Activated CD8-positive, alpha-beta T cell treated with anti-CD3 and anti-CD28 coated beads, Interleukin-2, amount 10 ng/mL, durations not matched to agents 7 days and 5 days (primary cell): ENCODE data around the gene MFAP3L. TPM values are rescaled to one million over a fixed set of nuclear protein-coding genes. Genes with fewer than 3 reads are reported as not detected.
"Not testable (repeated sequence)": the region's sequence is repeated elsewhere in the genome, so short reads cannot be mapped to it uniquely, and the experiment has no call there.

Experiments
- ATAC-seq: fragments of 150-1000 bp; cut with Tn5 transposase; one replicate; pipeline ENCODE4 v1.10.0; 2021; ENCODE audit warnings: moderate library complexity
- CTCF ChIA-PET: fragments of 350-600 bp; sonication (Branson Sonifier 250); formaldehyde crosslinking; loops from one replicate; lab custom pipeline; 2021; ENCODE audit warnings: antibody characterized with exemption; lab: Charles Lee
- POLR2A ChIA-PET: fragments of 350-600 bp; sonication (Branson Sonifier 250); formaldehyde crosslinking; loops from one replicate; lab custom pipeline; 2021; ENCODE audit warnings: antibody characterized with exemption; lab: Charles Lee
- DNase-seq: peaks from one replicate; pipeline ENCODE4 v3.0.0-alpha.2; 2020
- H3K27ac Mint-ChIP-seq: one replicate; pipeline ENCODE4 v1.8.0; 2021; ENCODE audit warnings: mild to moderate bottlenecking, mixed read lengths
- H3K27me3 Mint-ChIP-seq: one replicate; pipeline ENCODE4 v1.8.0; 2021; ENCODE audit warnings: low read depth, mixed read lengths
- H3K36me3 Mint-ChIP-seq: one replicate; pipeline ENCODE4 v1.8.0; 2021; ENCODE audit warnings: low read depth, mixed read lengths
- H3K4me1 Mint-ChIP-seq: one replicate; pipeline ENCODE4 v1.8.0; 2021; ENCODE audit warnings: low read depth, mixed read lengths
- H3K4me3 Mint-ChIP-seq: one replicate; pipeline ENCODE4 v1.8.0; 2021; ENCODE audit warnings: mild to moderate bottlenecking, mixed read lengths
- H3K9me3 Mint-ChIP-seq: one replicate; pipeline ENCODE4 v1.8.0; 2022; ENCODE audit warnings: mixed read lengths; ENCODE audit not compliant: insufficient read depth
- total RNA-seq, 2 experiments: library from RNA; stranded (reverse); gene quantifications; one replicate each; pipeline ENCODE4 v1.2.3, GENCODE V29; 2021

The MFAP3L gene
- total RNA-seq: under 1 TPM; 0.03 to 0.32 TPM

- Mint-ChIP-seq H3K4me3 (peak within 1 kb of the TSS; percentile 85), H3K27ac (peak within 1 kb of the TSS; percentile 67), H3K27me3 (peaks cover 58% of the 10 kb centered on the region), H3K36me3 (peaks cover 5% of the 10 kb centered on the region), H3K4me1 (peaks cover 17% of the 10 kb centered on the region), H3K9me3 (peaks cover 8% of the 10 kb centered on the region)
- DNase-seq (peak; percentile 74), ATAC-seq (peak; percentile 86)
- ChIA-PET CTCF (no interaction called here), POLR2A (interaction anchor here (1.4 to 1.7 kb wide), 2 partner anchors 407 to 414 kb away, joined by 4 to 5 read pairs; partner anchors contain the start of genes CLCN3 and NEK1)
Measured at GRCh38 chr4:170026253-170027021, at the start of gene MFAP3L. Gene MFAP3L (minus strand): TSS chr4:170026395. CDS start chr4:170005877, 20,518 bp downstream.

DNA sequence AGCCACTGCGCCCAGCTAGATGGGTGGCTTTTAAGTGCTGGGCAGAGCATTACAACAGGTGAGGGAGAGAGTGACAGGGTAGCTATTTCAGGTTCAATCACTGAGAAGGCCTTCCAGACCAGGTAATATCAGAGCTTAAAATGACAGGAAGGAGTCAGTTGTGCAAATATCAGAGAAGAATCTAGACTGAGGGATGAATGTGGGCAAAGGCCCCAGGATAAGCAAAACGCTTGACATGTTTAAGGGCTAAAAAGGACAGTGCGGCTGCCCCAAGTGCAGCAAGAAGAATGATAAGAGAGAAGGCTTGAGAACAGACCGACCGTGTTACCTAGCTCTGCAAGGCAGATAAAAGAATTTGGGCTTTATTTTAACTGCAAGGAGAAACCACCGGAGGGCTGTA, 45.0 kb upstream of the MFAP3L start:
- Mint-ChIP-seq H3K36me3 (no peaks in the 10 kb centered on the region), H3K27me3 (peaks cover 1% of the 10 kb centered on the region), H3K9me3 (no peaks in the 10 kb centered on the region), H3K4me3 (no peak overlapping the region), H3K27ac (no peak overlapping the region), H3K4me1 (no peaks in the 10 kb centered on the region)
- ChIA-PET POLR2A (no interaction called here), CTCF (interaction anchor here (1.1 kb wide), 1 partner anchor 458 kb away, joined by 3 read pairs; no protein-coding TSS in a partner anchor)
- DNase-seq (no peak), ATAC-seq (no peak)

GRCh38 chr4:170068438-170069128, 42.4 kb upstream of the MFAP3L start:
- Mint-ChIP-seq H3K9me3 (no peaks in the 10 kb centered on the region), H3K4me3 (no peak overlapping the region), H3K4me1 (no peaks in the 10 kb centered on the region), H3K27ac (no peak overlapping the region), H3K36me3 (no peaks in the 10 kb centered on the region), H3K27me3 (peaks cover 5% of the 10 kb centered on the region)
- CTCF ChIA-PET: no interaction called here
- DNase-seq: no peak
- POLR2A ChIA-PET: no interaction called here
- no peak for ATAC-seq

GRCh38 chr4:170059421-170059820, 33.2 kb upstream of the MFAP3L start:
- Mint-ChIP-seq H3K4me3 (no peak overlapping the region), H3K4me1 (no peaks in the 10 kb centered on the region), H3K36me3 (no peaks in the 10 kb centered on the region), H3K27ac (no peak overlapping the region), H3K27me3 (peaks cover 13% of the 10 kb centered on the region), H3K9me3 (no peaks in the 10 kb centered on the region)
- CTCF ChIA-PET: no interaction called here
- ATAC-seq (no peak), DNase-seq (no peak)
- POLR2A ChIA-PET: no interaction called here

GRCh38 chr4:170058826-170059225, 32.6 kb upstream of the MFAP3L start:
- POLR2A ChIA-PET: no interaction called here
- Mint-ChIP-seq H3K27ac (no peak overlapping the region), H3K27me3 (peaks cover 13% of the 10 kb centered on the region), H3K36me3 (no peaks in the 10 kb centered on the region), H3K4me3 (no peak overlapping the region), H3K9me3 (no peaks in the 10 kb centered on the region), H3K4me1 (no peaks in the 10 kb centered on the region)
- CTCF ChIA-PET: no interaction called here
- DNase-seq (no peak), ATAC-seq (no peak)

DNA sequence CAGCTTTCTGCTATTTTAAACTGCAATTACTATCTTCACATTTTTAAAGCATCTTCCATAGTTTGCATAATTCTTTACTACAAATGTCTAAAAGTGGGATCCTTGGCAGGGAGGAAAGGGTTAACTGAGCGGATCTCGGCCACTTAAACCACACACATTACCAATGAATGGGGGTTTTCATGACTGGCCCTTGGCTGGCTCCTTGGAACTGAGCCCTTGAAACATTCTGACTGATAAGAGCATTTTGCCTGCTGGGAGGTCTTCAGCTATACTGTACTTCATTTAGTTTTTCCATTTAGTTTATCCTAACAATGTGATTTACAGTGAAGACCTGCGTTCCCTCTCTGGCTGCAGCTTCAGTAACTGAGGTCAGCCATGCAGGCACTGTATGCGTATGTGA, 31.7 kb upstream of the MFAP3L start:
- POLR2A ChIA-PET: no interaction called here

GRCh38 chr4:170052919-170053318, 26.7 kb upstream of the MFAP3L start:
- H3K27me3 Mint-ChIP-seq: peaks cover 3% of the 10 kb centered on the region
- POLR2A ChIA-PET: no interaction called here
- no peaks in the 10 kb centered on the region for H3K4me1 Mint-ChIP-seq
- no peaks in the 10 kb centered on the region for H3K36me3 Mint-ChIP-seq
- no peak for DNase-seq
- H3K4me3 Mint-ChIP-seq: no peak overlapping the region
- CTCF ChIA-PET: no interaction called here
- H3K9me3 Mint-ChIP-seq: no peaks in the 10 kb centered on the region
- no peak overlapping the region for H3K27ac Mint-ChIP-seq
- no peak for ATAC-seq

More for the DNA sequence above, 31.7 kb upstream of the MFAP3L start:
- H3K9me3 Mint-ChIP-seq: no peaks in the 10 kb centered on the region
- no peak overlapping the region for H3K4me3 Mint-ChIP-seq
- DNase-seq (no peak), ATAC-seq (no peak)
- CTCF ChIA-PET: no interaction called here
- no peak overlapping the region for H3K27ac Mint-ChIP-seq
- no peaks in the 10 kb centered on the region for H3K4me1 Mint-ChIP-seq
- H3K36me3 Mint-ChIP-seq: no peaks in the 10 kb centered on the region
- H3K27me3 Mint-ChIP-seq: peaks cover 10% of the 10 kb centered on the region

- Mint-ChIP-seq H3K27me3 (peaks cover 3% of the 10 kb centered on the region), H3K9me3 (no peaks in the 10 kb centered on the region), H3K27ac (no peak overlapping the region), H3K36me3 (no peaks in the 10 kb centered on the region), H3K4me1 (no peaks in the 10 kb centered on the region), H3K4me3 (no peak overlapping the region)
- POLR2A ChIA-PET: no interaction called here
- DNase-seq (no peak), ATAC-seq (no peak)
- CTCF ChIA-PET: no interaction called here
Measured at GRCh38 chr4:170051402-170051801, 25.2 kb upstream of the MFAP3L start.

DNA sequence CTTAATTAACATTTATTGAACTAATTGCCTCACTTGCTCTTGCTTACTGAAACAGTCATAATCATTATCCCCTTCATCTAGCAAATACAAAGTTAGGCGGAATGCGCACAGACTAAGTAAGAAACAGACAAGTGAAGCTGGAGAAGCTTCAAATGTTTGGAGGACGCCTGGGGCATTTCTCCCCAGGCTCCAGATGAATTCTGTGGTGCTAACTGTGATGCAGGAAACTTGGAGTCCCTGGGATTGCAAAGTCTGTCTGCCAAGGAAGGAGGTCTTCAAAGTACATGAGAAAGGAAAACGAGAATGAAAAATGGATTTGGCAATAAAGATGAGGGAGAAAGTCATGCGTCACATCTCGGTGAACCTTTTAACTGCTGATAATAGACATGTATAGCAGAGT, 23.6 kb upstream of the MFAP3L start:
- no peaks in the 10 kb centered on the region for H3K36me3 Mint-ChIP-seq
- peaks cover 1% of the 10 kb centered on the region for H3K27me3 Mint-ChIP-seq
- no peaks in the 10 kb centered on the region for H3K9me3 Mint-ChIP-seq
- ATAC-seq (no peak), DNase-seq (no peak)
- CTCF ChIA-PET: interaction anchor here (1.7 to 1.8 kb wide), 2 partner anchors 240 to 437 kb away, joined by 7 to 9 read pairs; partner anchors contain the start of gene NEK1
- no peak overlapping the region for H3K4me3 Mint-ChIP-seq
- H3K4me1 Mint-ChIP-seq: no peaks in the 10 kb centered on the region
- POLR2A ChIA-PET: no interaction called here
- no peak overlapping the region for H3K27ac Mint-ChIP-seq

DNA sequence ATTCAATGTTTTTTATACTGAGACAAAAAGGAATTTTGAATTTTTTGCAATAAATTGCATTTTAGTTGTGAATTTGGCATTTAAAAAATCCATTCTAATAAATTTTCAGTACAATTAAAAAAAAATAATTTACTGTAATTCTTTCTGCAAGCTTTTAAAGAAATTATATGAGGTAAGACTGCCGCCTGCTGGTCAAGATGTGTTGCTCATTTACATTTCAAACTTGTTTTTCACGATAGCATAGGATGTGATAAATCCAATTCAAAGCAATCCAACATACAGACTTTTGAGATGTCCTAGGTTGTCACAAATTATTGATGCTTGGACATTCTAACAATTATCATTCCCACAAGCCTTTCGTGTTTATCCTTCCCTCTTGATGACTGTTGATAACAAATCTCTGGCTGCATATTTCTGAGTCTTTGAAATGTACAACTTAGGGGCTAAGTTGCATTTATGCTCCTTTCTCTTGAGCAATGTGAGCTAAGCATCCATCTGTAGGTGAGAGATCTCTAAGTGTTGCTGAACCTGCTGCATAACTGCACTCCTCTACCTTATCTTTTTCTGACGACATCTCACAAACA, 21.7 kb upstream of the MFAP3L start:
- POLR2A ChIA-PET: no interaction called here
- no peak overlapping the region for H3K4me3 Mint-ChIP-seq

GRCh38 chr4:170046156-170046555, 20.0 kb upstream of the MFAP3L start:
- POLR2A ChIA-PET: not testable (repeated sequence)
- CTCF ChIA-PET: interaction anchor here (2.5 kb wide), 1 partner anchor 236 kb away, joined by 7 read pairs; no protein-coding TSS in a partner anchor

More for the DNA sequence above, 21.7 kb upstream of the MFAP3L start:
- no peaks in the 10 kb centered on the region for H3K27me3 Mint-ChIP-seq
- H3K36me3 Mint-ChIP-seq: no peaks in the 10 kb centered on the region
- ATAC-seq: no peak
- CTCF ChIA-PET: interaction anchor here (0.6 to 1.6 kb wide), 5 partner anchors 15 to 244 kb away, joined by 3 to 28 read pairs (median 3); no protein-coding TSS in a partner anchor
- H3K4me1 Mint-ChIP-seq: no peaks in the 10 kb centered on the region
- no peak overlapping the region for H3K27ac Mint-ChIP-seq
- no peaks in the 10 kb centered on the region for H3K9me3 Mint-ChIP-seq
- DNase-seq: peak; percentile 69

More at GRCh38 chr4:170046156-170046555, 20.0 kb upstream of the MFAP3L start:
- not testable (repeated sequence) for H3K27ac Mint-ChIP-seq, H3K9me3 Mint-ChIP-seq, H3K4me3 Mint-ChIP-seq, DNase-seq, ATAC-seq, H3K4me1 Mint-ChIP-seq, H3K36me3 Mint-ChIP-seq, H3K27me3 Mint-ChIP-seq
